A549 (cell line): ENCODE measurements around the gene CDC14B.

Experiments used
- MAFK ChIP-seq: fragments of 450-650 bp; IDR thresholded peaks from 2 replicates; pipeline ENCODE4 v1.6.1; 2014; ENCODE audit not compliant: partially characterized antibody
- POLR2A ChIP-seq: IDR thresholded peaks from 2 replicates; pipeline ENCODE4 v1.6.1; 2012; ENCODE audit warnings: mild to moderate bottlenecking, low read length
- POLR2AphosphoS2 ChIP-seq: conservative IDR thresholded peaks from 2 replicates; pipeline ENCODE4 v1.6.1; 2012; ENCODE audit warnings: low read length, improper control_type of control experiment, inconsistent platforms
- TF ChIP-seq, protein P1 (sequence below): fragments of 200-600 bp; sonication (generic); IDR thresholded peaks from 2 replicates; pipeline ENCODE4 v1.6.1; 2016; ENCODE audit warnings: antibody characterized with exemption, mild to moderate bottlenecking, moderate library complexity
- TF ChIP-seq, protein P2 (sequence below): fragments of >200 bp; sonication (Bioruptor Twin); formaldehyde crosslinking; IDR thresholded peaks from 3 replicates; pipeline ENCODE4 v1.5.1; 2016

DNA sequence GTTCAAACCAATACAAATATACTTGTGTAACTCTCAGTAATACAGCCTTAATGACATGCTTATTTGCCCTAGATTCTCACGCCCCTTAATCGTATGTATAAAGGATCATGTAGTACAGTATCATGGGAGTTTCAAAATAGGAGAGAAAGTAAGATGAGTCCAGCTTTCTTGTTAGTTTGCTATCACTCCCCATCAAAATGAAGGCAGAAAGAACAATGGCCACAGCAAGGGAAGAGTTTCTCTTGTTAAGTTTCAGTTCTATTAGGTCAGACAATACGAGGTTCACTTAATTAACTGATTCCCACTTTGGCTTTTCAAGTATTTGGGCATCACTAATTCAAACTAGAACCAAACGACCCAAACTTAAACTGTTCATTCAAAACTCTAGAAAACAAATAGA, 55.4 kb downstream of the CDC14B start:
- TF ChIP-seq, protein P1, sequence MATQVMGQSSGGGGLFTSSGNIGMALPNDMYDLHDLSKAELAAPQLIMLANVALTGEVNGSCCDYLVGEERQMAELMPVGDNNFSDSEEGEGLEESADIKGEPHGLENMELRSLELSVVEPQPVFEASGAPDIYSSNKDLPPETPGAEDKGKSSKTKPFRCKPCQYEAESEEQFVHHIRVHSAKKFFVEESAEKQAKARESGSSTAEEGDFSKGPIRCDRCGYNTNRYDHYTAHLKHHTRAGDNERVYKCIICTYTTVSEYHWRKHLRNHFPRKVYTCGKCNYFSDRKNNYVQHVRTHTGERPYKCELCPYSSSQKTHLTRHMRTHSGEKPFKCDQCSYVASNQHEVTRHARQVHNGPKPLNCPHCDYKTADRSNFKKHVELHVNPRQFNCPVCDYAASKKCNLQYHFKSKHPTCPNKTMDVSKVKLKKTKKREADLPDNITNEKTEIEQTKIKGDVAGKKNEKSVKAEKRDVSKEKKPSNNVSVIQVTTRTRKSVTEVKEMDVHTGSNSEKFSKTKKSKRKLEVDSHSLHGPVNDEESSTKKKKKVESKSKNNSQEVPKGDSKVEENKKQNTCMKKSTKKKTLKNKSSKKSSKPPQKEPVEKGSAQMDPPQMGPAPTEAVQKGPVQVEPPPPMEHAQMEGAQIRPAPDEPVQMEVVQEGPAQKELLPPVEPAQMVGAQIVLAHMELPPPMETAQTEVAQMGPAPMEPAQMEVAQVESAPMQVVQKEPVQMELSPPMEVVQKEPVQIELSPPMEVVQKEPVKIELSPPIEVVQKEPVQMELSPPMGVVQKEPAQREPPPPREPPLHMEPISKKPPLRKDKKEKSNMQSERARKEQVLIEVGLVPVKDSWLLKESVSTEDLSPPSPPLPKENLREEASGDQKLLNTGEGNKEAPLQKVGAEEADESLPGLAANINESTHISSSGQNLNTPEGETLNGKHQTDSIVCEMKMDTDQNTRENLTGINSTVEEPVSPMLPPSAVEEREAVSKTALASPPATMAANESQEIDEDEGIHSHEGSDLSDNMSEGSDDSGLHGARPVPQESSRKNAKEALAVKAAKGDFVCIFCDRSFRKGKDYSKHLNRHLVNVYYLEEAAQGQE = no peak
- TF ChIP-seq POLR2AphosphoS2 = no peak
- TF ChIP-seq, protein P2, sequence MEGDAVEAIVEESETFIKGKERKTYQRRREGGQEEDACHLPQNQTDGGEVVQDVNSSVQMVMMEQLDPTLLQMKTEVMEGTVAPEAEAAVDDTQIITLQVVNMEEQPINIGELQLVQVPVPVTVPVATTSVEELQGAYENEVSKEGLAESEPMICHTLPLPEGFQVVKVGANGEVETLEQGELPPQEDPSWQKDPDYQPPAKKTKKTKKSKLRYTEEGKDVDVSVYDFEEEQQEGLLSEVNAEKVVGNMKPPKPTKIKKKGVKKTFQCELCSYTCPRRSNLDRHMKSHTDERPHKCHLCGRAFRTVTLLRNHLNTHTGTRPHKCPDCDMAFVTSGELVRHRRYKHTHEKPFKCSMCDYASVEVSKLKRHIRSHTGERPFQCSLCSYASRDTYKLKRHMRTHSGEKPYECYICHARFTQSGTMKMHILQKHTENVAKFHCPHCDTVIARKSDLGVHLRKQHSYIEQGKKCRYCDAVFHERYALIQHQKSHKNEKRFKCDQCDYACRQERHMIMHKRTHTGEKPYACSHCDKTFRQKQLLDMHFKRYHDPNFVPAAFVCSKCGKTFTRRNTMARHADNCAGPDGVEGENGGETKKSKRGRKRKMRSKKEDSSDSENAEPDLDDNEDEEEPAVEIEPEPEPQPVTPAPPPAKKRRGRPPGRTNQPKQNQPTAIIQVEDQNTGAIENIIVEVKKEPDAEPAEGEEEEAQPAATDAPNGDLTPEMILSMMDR = no peak
- no peak for TF ChIP-seq MAFK
- TF ChIP-seq POLR2A = no peak
